ENCODE measurements around the gene SCART1. TPM values are rescaled to one million over a fixed set of nuclear protein-coding genes. Genes with fewer than 3 reads are reported as not detected.

The SCART1 gene
- total and polyA plus RNA-seq, 2 of the 4 experiments (the other 2 are of a cell fraction) = 0.54 to 2.1 TPM

DNA sequence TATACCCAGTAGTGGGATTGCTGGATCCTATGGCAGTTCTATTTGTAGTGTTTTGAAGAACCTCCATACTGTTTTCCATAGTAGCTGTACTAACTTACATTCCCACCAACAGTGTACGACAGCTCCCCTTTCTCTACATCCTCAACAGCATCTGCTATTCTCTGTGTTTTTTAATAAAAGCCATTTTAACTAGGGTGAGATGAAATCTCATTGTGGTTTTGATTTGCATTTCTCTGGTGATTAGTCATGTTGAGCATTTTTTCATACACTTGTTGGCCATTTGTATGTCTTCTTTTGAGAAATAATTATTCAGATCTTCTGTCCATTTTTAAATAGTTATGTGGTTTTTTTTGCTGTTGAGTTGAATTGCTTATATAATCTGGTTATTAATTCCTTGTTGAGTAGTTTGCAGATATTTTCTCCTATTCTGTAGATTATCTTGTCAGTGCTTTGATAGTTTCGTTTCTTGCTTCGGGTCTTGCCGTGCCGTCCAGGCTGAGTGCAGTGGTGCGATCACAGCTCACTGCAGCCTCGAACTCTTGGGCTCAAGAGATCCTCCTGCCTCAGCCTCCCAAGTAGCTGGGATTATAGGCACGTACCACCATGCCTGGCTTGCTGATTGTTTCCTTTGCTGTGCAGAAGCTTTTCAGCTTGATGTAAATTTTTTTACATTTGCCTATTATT is 47.8 kb upstream of the SCART1 start:
- Histone ChIP-seq H4K8ac (ENCODE audit: low read depth in 2 of 2, low read length in 2 of 2) (no peak overlapping the region), H2BK15ac (ENCODE audit: low read depth, low read length) (no peak overlapping the region), H3K79me1 (ENCODE audit: low read depth in 1 of 2, low read length in 2 of 2) (peaks cover 22 to 40% of the 10 kb centered on the region in 2 experiments), H3K4me1 (ENCODE audit: control insufficient read depth, insufficient read depth, low read length) (peaks cover 4% of the 10 kb centered on the region; the same call in 1 of the 2 replicates), H3K14ac (replicated peaks; ENCODE audit: low read depth, low read length) (no peak overlapping the region), H2BK5ac (ENCODE audit: low read depth, low read length, poor library complexity, severe bottlenecking) (no peak overlapping the region), H4K91ac (ENCODE audit: insufficient read depth, low read depth, low read length) (no peak overlapping the region), H2AFZ (replicated peaks; ENCODE audit: low read length, poor library complexity) (no peak overlapping the region), H3K18ac (ENCODE audit: low read depth, low read length) (no peak overlapping the region), H4K20me1 (ENCODE audit: insufficient read depth, low read length) (peaks cover 8% of the 10 kb centered on the region), H3K36me3 (ENCODE audit: control insufficient read depth, insufficient read depth, low read length) (peaks cover 43% of the 10 kb centered on the region), H3K56ac (ENCODE audit: extremely low read depth, insufficient read depth, low read length) (no peak overlapping the region), H3K9ac (ENCODE audit: low read depth, low read length) (no peak overlapping the region), H3K4me3 (ENCODE audit: insufficient read depth, low read depth, low read length) (no peak overlapping the region), H3K23ac (ENCODE audit: low read depth, low read length) (no peak overlapping the region), H2BK120ac (ENCODE audit: low read depth, low read length) (no peak overlapping the region), H2BK20ac (ENCODE audit: low read depth, low read length) (no peak overlapping the region), H3K9me3 (ENCODE audit: control insufficient read depth, insufficient read depth, low read length) (peaks cover 2% of the 10 kb centered on the region), H3K4ac (ENCODE audit: low read depth, low read length) (no peak overlapping the region), H2AK5ac (ENCODE audit: low read depth, low read length) (no peak overlapping the region), H3K27ac (ENCODE audit: insufficient read depth, low read length) (no peak overlapping the region), H3K4me2 (ENCODE audit: low read depth, low read length) (peak overlapping the region; percentile 22; the same call in 1 of the 2 replicates), H3K27me3 (ENCODE audit: control insufficient read depth, insufficient read depth, low read length) (no peaks in the 10 kb centered on the region), H2AK9ac (replicated peaks; ENCODE audit: low read depth, low read length, poor library complexity) (no peak overlapping the region), H4K5ac (ENCODE audit: low read depth, low read length) (no peak overlapping the region), H3K9me1 (ENCODE audit: insufficient read depth, low read length) (peaks cover 6% of the 10 kb centered on the region; the same call in 1 of the 2 replicates)
- ChIA-PET POLR2A (ENCODE audit: unreplicated experiment) (no interaction called here), CTCF (interaction anchor here (0.6 kb wide), 1 partner anchor 22 kb away, joined by 4 read pairs; no protein-coding TSS in a partner anchor)
- ATAC-seq (ENCODE audit: low read depth) = peak; percentile 79
- in situ Hi-C loops (cut with MboI; ENCODE audit: low sequenced_read_pairs) = no loop called here
- BruUV-seq (replicated peaks) = no TSS peak
- DNase-seq = peak; percentile 36
- WGBS, 2 experiments (ENCODE audit: extremely low coverage in 2 of 2, insufficient read length in 1 of 2) = no CpG with 5 or more reads among the region's 8 CpGs
- dilution Hi-C loops (cut with HindIII; ENCODE audit: low sequenced_read_pairs, unreplicated experiment) = no loop called here
- TF ChIP-seq CHD1 (IDR thresholded peaks at IDR 0.05; ENCODE audit: low read depth, low read length) = no peak
- TF ChIP-seq MXI1 (IDR thresholded peaks at IDR 0.05; ENCODE audit: borderline replicate concordance, low read depth, low read length) = no peak
- TF ChIP-seq, protein P1, sequence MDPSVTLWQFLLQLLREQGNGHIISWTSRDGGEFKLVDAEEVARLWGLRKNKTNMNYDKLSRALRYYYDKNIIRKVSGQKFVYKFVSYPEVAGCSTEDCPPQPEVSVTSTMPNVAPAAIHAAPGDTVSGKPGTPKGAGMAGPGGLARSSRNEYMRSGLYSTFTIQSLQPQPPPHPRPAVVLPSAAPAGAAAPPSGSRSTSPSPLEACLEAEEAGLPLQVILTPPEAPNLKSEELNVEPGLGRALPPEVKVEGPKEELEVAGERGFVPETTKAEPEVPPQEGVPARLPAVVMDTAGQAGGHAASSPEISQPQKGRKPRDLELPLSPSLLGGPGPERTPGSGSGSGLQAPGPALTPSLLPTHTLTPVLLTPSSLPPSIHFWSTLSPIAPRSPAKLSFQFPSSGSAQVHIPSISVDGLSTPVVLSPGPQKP (IDR thresholded peaks at IDR 0.05; ENCODE audit: borderline replicate concordance, low read depth, low read length) = no peak
- no peak for TF ChIP-seq MAZ (IDR thresholded peaks at IDR 0.05; ENCODE audit: borderline replicate concordance, low read depth, low read length)
- TF ChIP-seq FOS (IDR thresholded peaks at IDR 0.05; ENCODE audit: low read depth, low read length) = no peak
- TF ChIP-seq POLR2A (IDR thresholded peaks at IDR 0.05; ENCODE audit: low read depth, low read length) = no peak
- TF ChIP-seq, protein P2, sequence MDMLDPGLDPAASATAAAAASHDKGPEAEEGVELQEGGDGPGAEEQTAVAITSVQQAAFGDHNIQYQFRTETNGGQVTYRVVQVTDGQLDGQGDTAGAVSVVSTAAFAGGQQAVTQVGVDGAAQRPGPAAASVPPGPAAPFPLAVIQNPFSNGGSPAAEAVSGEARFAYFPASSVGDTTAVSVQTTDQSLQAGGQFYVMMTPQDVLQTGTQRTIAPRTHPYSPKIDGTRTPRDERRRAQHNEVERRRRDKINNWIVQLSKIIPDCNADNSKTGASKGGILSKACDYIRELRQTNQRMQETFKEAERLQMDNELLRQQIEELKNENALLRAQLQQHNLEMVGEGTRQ (IDR thresholded peaks at IDR 0.05; ENCODE audit: low read depth, low read length) = no peak
- TF ChIP-seq RFX5 (IDR thresholded peaks at IDR 0.05; ENCODE audit: low read depth, low read length) = no peak
- TF ChIP-seq, protein P3, sequence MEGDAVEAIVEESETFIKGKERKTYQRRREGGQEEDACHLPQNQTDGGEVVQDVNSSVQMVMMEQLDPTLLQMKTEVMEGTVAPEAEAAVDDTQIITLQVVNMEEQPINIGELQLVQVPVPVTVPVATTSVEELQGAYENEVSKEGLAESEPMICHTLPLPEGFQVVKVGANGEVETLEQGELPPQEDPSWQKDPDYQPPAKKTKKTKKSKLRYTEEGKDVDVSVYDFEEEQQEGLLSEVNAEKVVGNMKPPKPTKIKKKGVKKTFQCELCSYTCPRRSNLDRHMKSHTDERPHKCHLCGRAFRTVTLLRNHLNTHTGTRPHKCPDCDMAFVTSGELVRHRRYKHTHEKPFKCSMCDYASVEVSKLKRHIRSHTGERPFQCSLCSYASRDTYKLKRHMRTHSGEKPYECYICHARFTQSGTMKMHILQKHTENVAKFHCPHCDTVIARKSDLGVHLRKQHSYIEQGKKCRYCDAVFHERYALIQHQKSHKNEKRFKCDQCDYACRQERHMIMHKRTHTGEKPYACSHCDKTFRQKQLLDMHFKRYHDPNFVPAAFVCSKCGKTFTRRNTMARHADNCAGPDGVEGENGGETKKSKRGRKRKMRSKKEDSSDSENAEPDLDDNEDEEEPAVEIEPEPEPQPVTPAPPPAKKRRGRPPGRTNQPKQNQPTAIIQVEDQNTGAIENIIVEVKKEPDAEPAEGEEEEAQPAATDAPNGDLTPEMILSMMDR (conservative IDR thresholded peaks at IDR 0.05; ENCODE audit: low read depth, low read length) = no peak
- TF ChIP-seq BHLHE40 (IDR thresholded peaks at IDR 0.05; ENCODE audit: low read depth, low read length) = no peak
- no peak for TF ChIP-seq NFE2L2 (IDR thresholded peaks at IDR 0.05; ENCODE audit: low read depth, low read length)
- no peak for TF ChIP-seq RCOR1 (IDR thresholded peaks at IDR 0.05; ENCODE audit: insufficient replicate concordance, low read length)
- TF ChIP-seq SMC3 (IDR thresholded peaks at IDR 0.05; ENCODE audit: low read depth, low read length) = no peak
- no peak for TF ChIP-seq MAFK (IDR thresholded peaks at IDR 0.05; ENCODE audit: low read depth, low read length)
- intact Hi-C loops (cut with micrococcal nuclease) = no loop called here
